HG02884 (cell line): ENCODE measurements around the gene WAS.
"Not testable (repeated sequence)": the region's sequence is repeated elsewhere in the genome, so short reads cannot be mapped to it uniquely, and the experiment has no call there.

Experiments used
- ATAC-seq: cut with Tn5 transposase; IDR thresholded peaks from one replicate; pipeline ENCODE4 v1.9.1; 2021; ENCODE audit warnings: mild to moderate bottlenecking, moderate library complexity; ENCODE audit not compliant: unreplicated experiment

The WAS gene

GRCh38 chrX:48683411-48683982, at the start of gene WAS:
Gene WAS (plus strand): TSS chrX:48683799. CDS start chrX:48683854, 55 bp downstream.
- no peak for ATAC-seq

DNA sequence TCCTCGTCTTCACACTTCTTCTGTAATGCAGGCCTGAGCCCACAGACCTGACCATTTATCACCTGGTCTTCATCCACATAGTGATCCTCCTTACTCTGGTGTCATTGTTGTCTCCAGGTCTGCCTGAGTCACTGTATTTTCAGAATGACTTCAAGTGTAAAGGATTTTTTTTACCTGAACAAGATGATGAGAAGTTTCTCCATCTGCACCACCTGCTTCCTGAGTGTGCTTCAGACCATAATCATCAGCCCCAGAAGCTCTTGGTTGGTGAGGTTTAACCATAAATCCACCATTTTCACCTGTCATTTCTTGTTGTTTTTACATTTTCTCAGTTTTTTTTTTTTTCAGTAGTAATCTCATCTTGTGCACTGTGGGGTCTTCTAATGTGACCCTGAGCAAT, 47.3 kb upstream of the WAS start:
- ATAC-seq = no peak

DNA sequence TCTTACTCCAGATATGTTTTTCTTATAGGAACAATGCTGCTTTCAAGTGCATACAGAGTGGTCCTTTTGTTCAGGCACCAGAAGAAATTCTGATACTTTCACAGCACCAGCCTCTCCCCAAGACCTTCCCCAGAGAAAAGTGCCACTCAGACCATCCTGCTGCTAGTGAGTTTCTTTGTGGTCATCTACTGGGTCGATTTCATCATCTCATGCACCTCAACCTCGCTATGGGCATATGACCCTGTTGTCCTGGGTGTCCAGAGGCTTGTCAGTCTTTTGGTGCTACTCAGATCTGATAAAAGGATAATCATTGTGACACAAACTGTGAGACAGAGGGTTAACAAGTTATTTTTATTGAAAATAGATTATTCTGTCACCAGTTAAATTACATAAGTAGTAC, 46.8 kb upstream of the WAS start:
- no peak for ATAC-seq

GRCh38 chrX:48645669-48646068, 37.9 kb upstream of the WAS start:
- no peak for ATAC-seq

DNA sequence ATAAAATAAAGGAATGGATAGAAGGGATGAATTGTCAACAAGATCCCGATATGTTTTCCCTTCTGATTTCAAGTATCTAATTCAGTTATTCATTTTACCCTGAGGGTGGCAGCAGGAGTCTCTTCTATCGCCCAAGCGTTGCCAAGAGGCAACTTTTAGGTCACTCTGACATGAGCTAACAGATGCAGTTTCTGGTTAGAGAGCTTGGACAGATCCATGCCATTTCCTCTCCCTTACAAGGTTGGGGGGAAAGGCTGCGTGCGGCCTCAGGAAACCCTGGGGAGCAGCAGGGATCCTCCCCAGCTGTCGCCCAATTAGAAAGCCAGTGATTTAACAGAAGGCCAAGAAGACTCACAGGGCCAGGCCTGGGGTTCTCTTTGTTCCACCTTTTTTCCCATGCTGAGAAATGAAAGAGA, 35.3 kb upstream of the WAS start:
- ATAC-seq = no peak

GRCh38 chrX:48649102-48649501, 34.5 kb upstream of the WAS start:
- no peak for ATAC-seq

GRCh38 chrX:48652055-48652579, 31.5 kb upstream of the WAS start:
- ATAC-seq = not testable (repeated sequence)

- not testable (repeated sequence) for ATAC-seq
Measured at GRCh38 chrX:48654746-48655145, 28.9 kb upstream of the WAS start.

GRCh38 chrX:48659686-48660085, 23.9 kb upstream of the WAS start:
- ATAC-seq = not testable (repeated sequence)

DNA sequence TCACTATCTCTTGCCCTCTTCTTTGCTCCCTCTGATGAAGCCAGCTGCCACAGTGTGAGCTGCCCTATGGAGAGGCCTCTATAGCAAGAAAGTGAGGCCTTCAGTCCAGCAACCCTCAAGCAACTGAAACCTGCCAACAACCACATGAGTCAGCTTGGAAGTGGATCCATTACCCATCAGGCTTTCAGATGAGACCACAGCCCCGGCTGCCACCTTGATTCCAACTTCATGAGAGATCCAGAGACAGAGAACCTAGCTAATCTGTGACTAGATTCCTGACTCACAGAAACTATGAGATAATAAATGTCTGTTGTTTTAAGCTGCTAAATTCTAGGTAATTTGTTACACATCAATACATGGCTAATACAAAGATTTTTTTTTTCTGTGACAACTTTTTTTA, 20.4 kb upstream of the WAS start:
- no peak for ATAC-seq

GRCh38 chrX:48664156-48664555, 19.4 kb upstream of the WAS start:
- no peak for ATAC-seq

DNA sequence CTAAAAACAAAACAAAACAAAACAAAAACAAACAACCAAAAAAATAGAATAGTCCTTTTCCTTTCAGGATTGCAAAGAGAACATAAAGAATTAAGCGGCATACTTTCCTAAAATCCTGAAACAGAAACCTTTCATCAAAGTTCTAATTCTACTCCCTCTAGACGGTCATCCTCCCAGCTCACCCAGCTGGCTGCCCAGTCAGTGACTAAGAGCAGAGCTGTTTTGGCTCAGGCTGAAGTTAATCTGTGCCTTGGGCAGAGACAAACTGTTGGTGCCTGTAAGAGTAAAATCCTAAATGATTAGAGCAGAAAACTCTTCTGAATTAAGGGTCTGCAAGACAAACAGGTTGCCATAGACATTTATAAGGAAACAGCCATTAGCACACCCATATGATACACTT, 17.6 kb upstream of the WAS start:
- ATAC-seq = no peak

DNA sequence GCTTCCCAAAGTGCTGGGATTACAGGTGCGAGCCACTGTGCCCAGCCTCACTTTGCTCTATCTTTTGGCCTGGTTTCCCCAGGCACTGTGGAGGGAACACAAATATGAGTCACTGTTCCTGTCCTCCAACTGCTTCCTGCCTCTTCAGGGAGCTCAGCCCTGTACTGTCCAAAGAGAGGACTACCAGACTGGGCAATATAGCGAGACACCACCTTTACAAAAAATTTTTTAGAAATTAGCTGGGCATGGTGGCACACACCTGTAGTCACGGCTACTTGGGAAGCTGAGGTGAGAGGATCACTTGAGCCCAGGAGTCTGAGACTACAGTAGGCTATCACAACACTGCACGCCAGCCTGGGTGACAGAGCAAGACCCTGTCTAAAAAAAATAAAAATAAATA, 16.9 kb upstream of the WAS start:
- no peak for ATAC-seq

DNA sequence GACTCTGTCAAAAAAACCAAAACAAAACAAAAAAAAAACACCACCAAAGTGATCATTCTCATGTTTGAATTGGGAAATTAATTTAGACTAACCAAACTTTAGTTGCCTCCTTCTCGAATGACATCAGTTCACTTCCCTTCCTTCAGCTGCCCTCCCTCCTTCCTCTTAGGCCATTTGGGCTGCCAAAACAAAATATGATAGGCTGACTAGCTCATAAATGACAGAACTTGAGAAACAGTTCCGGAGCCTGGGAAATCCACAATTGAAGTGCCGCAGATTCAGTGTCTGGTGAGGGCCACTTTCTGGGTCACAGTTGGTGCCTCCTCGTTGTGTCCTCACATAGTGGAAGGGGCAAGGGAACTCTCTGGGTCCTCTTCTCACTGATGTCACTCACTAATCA, 16.1 kb upstream of the WAS start:
- ATAC-seq = no peak

DNA sequence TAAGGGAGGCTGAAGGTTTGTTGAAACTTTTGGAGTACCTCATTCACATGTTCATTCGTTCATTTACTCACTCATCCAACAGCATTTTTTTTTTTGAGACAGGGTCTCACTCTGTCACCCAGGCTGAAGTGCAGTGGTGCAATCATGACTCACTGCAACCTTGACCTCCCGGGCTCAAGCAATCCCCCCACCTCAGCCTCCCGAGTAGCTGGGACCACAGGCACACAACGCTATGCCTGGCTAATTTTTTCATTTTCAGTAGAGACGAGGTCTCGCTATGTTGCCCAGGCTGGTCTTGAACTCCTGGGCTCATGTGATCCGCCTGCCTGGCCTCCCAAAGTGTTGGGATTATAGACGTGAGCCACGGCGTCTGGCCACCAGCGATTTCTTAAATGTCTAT, 15.4 kb upstream of the WAS start:
- not testable (repeated sequence) for ATAC-seq

DNA sequence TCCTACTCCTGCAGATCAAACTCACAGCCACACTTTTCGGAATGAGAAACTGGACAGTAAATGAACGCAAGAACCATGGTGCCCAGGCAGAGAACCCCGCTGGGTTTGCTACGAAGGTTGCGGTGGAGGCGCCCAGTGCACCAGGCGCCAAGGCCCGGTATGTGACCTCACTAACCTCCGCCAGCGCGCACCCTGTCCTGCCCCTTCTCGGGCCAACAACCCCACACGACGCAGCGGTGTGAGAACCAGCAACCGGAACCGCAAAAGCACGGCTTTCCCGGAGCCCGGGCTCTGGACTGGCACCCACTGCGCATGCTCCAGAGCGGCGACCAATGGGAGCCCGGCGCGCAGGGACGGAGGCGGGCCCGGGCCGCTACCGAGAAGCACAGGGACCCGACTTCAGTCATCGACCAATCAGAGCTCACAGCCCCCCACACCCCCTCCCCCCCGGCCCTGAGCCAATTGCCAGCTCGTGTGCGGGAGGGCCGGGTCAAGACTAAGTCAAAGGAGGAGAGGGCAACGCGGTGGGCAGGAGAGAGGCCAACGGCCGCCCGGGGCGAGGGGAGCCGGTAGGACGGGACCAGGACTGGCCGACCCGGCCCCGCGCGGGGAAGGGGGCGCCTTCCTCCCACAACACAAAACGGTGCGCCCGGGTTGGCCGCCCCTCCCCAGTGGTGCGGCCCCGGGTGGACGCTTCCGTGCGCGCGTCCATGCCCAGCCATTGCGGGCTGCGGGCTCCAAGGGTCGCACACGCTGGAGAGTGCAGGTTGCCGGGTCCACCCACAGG, 7.3 kb upstream of the WAS start:
- ATAC-seq = peak; percentile 88

- no peak for ATAC-seq
Measured at GRCh38 chrX:48676893-48677270, 6.7 kb upstream of the WAS start.

DNA sequence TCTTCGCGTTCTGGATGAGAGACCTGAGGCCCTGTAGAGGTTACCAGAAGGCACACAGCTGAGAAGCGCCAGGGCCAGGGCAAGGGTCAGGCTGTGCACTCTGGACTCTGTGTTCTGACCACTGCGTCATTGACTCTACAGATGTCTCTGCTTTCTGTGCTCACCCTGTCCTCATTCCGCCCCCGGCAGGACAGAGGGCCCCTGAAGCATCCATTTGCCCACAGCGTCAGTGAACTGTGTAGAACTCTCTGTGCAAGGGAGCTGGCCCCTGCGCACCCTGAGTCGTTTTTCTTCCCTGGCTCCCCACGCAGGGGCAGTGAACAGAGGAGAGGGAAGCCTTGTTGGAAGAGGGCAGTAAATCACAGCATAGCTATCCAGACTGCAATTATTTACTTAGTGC, 6.1 kb upstream of the WAS start:
- ATAC-seq = no peak

DNA sequence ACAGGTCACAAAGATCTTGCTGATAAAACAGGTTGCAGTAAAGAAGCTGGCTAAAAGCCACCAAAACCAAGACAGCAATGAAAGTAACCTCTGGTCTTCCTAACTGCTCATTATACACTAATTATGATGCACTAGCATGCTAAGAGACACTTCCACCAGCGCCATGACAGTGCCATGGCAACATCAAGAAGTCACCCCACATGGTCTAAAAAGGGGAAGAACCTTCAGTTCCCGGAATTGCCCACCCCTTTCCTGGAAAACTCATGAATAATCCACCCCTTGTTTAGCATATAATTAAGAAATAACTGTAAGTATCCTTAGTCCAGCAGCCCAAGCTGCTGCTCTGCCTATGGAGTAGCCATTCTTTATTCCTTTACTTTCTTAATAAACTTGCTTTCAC, 3.1 kb upstream of the WAS start:
- not testable (repeated sequence) for ATAC-seq

DNA sequence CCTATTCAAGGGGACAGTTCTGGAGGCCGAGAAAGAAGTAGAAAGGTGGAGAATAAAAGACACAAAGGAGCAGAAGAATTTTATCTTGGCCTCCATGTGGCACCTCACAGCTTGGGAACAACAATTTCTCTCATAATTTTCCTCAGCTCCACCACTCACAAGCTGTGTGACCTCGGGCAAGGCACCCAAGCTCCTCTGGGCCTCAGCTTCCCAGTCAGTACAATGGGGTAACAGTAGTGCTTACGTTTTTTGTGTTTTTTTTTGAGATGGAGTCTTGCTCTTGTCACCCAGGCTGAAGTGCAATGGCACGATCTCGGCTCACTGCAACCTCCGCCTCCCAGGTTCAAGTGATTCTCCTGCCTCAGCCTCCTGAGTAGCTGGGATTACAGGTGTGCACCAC, 2.7 kb upstream of the WAS start:
- not testable (repeated sequence) for ATAC-seq

DNA sequence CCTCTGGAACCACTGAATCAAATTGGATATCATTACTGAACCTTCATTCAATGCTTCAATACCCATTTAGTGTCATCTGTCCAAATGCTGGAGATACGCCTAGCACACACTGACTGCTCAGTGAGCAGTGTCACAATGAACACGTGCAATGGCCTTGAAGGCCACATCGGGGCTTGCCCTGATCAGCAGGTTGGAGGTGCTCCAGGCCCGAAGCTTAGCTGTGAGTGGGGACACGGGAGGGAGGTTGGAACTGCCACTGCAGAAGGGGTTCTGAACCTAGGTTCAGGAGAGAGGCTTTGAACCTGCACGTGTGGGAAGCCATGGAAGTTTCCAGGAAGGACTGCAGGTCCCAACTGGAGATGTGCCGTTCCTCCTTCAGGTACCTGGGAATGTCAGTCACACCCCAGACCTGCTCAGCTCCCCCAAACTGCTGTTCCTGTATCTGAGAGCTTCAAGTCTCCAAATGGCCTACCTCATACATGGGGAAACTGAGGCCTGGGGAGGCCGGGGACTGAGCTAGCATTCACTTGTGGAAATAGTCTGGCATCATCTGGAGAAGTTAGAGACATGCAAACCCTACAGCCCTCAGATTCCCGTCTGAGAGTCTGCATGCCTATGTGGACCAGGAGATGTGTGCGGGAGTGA, 1.9 kb upstream of the WAS start:
- no peak for ATAC-seq

DNA sequence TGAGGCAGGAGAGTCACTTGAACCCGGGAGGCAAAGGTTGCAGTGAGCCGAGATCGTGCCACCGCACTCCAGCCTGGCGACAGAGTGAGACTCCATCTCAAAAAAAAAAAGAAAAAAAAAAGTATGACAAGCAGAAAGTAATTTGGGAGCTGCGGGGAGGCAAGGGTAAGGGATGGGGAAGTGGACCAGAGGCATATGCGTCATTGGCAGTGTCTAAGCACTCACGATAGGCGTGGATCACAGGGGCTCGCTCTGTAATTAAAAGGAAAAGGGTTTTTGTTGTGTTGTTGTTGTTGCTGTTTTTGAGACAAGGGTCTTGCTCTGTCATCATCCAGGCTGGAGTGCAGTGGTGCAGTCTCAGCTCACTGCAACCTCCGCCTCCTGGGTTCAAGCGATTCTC, 804 bp upstream of the WAS start:
- not testable (repeated sequence) for ATAC-seq
